Epithelial cell of proximal tubule (primary cell): ENCODE results near the gene HES4. TPM values are rescaled to one million over a fixed set of nuclear protein-coding genes. Genes with fewer than 3 reads are reported as not detected.
"Not testable (repeated sequence)": the region's sequence is repeated elsewhere in the genome, so short reads cannot be mapped to it uniquely, and the experiment has no call there.

ENCODE experiments used
- DNase-seq: peaks from one replicate; pipeline ENCODE4 v3.0.0-alpha.2; 2011; ENCODE audit warnings: low read depth
- H3K4me3 ChIP-seq: 2 replicates; pipeline ENCODE4 v1.5.1; 2011; ENCODE audit warnings: low read depth, mild to moderate bottlenecking, low read length
- CTCF ChIP-seq: conservative IDR thresholded peaks from 2 replicates; pipeline ENCODE4 v1.5.1; 2012; ENCODE audit warnings: low read depth, mild to moderate bottlenecking, low read length
- total RNA-seq: library from RNA; depleted of rRNA; stranded (reverse); fragments of >200 nt; gene quantifications from 2 replicates; pipeline ENCODE4 v1.2.3, GENCODE V29; 2015

Gene HES4
- total RNA-seq, 1 donor from 2014 or later, result 193 TPM

- no peak for DNase-seq
- no peak overlapping the region for H3K4me3 ChIP-seq
- no peak for TF ChIP-seq CTCF
Measured at GRCh38 chr1:993379-993995, 6.4 kb downstream of the HES4 start.

GRCh38 chr1:992362-992761 is 7.5 kb downstream of the HES4 start:
- DNase-seq, result no peak
- no peak for TF ChIP-seq CTCF

GRCh38 chr1:991895-992294 is 8.0 kb downstream of the HES4 start:
- no peak for DNase-seq
- no peak overlapping the region for H3K4me3 ChIP-seq
- no peak for TF ChIP-seq CTCF

More at GRCh38 chr1:992362-992761, 7.5 kb downstream of the HES4 start:
- no peak overlapping the region for H3K4me3 ChIP-seq

GRCh38 chr1:991275-991674 is 8.6 kb downstream of the HES4 start:
- H3K4me3 ChIP-seq, DNase-seq: not testable (repeated sequence)

GRCh38 chr1:988061-988460 is 11.8 kb downstream of the HES4 start:
- DNase-seq, H3K4me3 ChIP-seq: not testable (repeated sequence)

- H3K4me3 ChIP-seq, result no peak overlapping the region
- TF ChIP-seq CTCF, result no peak
- DNase-seq, result no peak
Measured at GRCh38 chr1:985126-985525, 14.8 kb downstream of the HES4 start.

- H3K4me3 ChIP-seq, result peak overlapping the region; percentile 14
- no peak for TF ChIP-seq CTCF
- DNase-seq, result no peak
Measured at GRCh38 chr1:984476-984814, 15.5 kb downstream of the HES4 start.

GRCh38 chr1:983798-984475 is 16.0 kb downstream of the HES4 start:
- H3K4me3 ChIP-seq, result peak overlapping the region; percentile 14
- peak; percentile 65 for TF ChIP-seq CTCF
- no peak for DNase-seq
